ENCODE measurements around the gene FBXW8.

DNA sequence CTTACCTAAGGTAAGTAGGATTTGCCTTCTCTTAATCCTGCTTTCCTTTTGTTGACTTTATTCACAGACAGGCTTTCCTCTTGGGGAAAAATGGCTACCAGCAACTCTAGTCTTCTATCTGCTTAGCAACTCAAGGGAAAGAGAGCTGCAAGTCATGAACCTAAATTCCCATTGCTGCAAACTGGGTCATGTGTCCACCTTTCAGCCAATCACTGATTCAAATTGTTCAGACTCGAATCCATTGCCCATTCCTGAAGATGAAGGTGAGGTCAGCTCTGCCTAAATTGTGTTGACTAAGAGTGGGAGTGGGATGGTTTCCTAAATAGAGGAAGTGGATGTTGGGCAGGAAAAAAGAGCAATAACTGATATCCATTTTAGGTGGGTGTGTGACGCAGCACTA, 7.7 kb downstream of the FBXW8 start:
- TF ChIP-seq, protein P1, sequence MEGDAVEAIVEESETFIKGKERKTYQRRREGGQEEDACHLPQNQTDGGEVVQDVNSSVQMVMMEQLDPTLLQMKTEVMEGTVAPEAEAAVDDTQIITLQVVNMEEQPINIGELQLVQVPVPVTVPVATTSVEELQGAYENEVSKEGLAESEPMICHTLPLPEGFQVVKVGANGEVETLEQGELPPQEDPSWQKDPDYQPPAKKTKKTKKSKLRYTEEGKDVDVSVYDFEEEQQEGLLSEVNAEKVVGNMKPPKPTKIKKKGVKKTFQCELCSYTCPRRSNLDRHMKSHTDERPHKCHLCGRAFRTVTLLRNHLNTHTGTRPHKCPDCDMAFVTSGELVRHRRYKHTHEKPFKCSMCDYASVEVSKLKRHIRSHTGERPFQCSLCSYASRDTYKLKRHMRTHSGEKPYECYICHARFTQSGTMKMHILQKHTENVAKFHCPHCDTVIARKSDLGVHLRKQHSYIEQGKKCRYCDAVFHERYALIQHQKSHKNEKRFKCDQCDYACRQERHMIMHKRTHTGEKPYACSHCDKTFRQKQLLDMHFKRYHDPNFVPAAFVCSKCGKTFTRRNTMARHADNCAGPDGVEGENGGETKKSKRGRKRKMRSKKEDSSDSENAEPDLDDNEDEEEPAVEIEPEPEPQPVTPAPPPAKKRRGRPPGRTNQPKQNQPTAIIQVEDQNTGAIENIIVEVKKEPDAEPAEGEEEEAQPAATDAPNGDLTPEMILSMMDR (conservative IDR thresholded peaks at IDR 0.05 in 1 of 2, IDR thresholded peaks at IDR 0.05 in 1 of 2; ENCODE audit: extremely low read depth in 1 of 2, insufficient read depth in 1 of 2, low read depth in 1 of 2, low read length in 2 of 2): no peak
- TF ChIP-seq EZH2 (IDR thresholded peaks at IDR 0.05; ENCODE audit: borderline replicate concordance, low read length): no peak

Data from mammary epithelial cell (primary cell).